Effector CD8-positive, alpha-beta T cell (primary cell): ENCODE data around the gene GUCY2C.
"Not testable (repeated sequence)": the region's sequence is repeated elsewhere in the genome, so short reads cannot be mapped to it uniquely, and the experiment has no call there.

Experiments used
- DNase-seq: peaks from one replicate; lab custom pipeline; 2025; lab: John Stamatoyannopoulos, UW
- total RNA-seq, 4 experiments: gene quantifications; one replicate each; lab custom pipeline; 2026; lab: John Stamatoyannopoulos, UW

GUCY2C gene
- total RNA-seq = 0 to 0.18 (median 0) reads per million in 4 experiments

GRCh38 chr12:14696265-14696741 lies at the start of gene GUCY2C:
GUCY2C (minus strand) TSS chr12:14696599; CDS start chr12:14696448, 151 bp downstream.
- no peak for DNase-seq

- DNase-seq = no peak
These were observed 46.7 kb upstream of the GUCY2C start for GRCh38 chr12:14743061-14743460.

- no peak for DNase-seq
These were observed 45.5 kb upstream of the GUCY2C start for GRCh38 chr12:14741942-14742341.

- no peak for DNase-seq
These were observed 44.8 kb upstream of the GUCY2C start for GRCh38 chr12:14741153-14741552.

GRCh38 chr12:14736441-14736840 lies 40.0 kb upstream of the GUCY2C start:
- not testable (repeated sequence) for DNase-seq

GRCh38 chr12:14731821-14732220 lies 35.4 kb upstream of the GUCY2C start:
- no peak for DNase-seq

GRCh38 chr12:14729586-14729985 lies 33.2 kb upstream of the GUCY2C start:
- DNase-seq = no peak

GRCh38 chr12:14723763-14724162 lies 27.4 kb upstream of the GUCY2C start:
- DNase-seq = peak; percentile 33

GRCh38 chr12:14716848-14717444 lies 20.5 kb upstream of the GUCY2C start:
- DNase-seq = peak; percentile 10

GRCh38 chr12:14714437-14714836 lies 18.0 kb upstream of the GUCY2C start:
- DNase-seq = no peak

- DNase-seq = no peak
These were observed 14.4 kb upstream of the GUCY2C start for GRCh38 chr12:14710632-14711320.

GRCh38 chr12:14701809-14702568 lies 5.6 kb upstream of the GUCY2C start:
- DNase-seq = no peak

- DNase-seq = no peak
These were observed 4.5 kb upstream of the GUCY2C start for GRCh38 chr12:14700935-14701334.

GRCh38 chr12:14699923-14700322 lies 3.5 kb upstream of the GUCY2C start:
- no peak for DNase-seq

GRCh38 chr12:14698555-14698954 lies 2.2 kb upstream of the GUCY2C start:
- no peak for DNase-seq

- no peak for DNase-seq
These were observed 671 bp downstream of the GUCY2C start for GRCh38 chr12:14695715-14696141.

GRCh38 chr12:14694970-14695369 lies 1.4 kb downstream of the GUCY2C start:
- DNase-seq = no peak

- no peak for DNase-seq
These were observed 2.2 kb downstream of the GUCY2C start for GRCh38 chr12:14694145-14694714.

GRCh38 chr12:14693116-14693515 lies 3.3 kb downstream of the GUCY2C start:
- no peak for DNase-seq

GRCh38 chr12:14691560-14691959 lies 4.8 kb downstream of the GUCY2C start:
- no peak for DNase-seq

- DNase-seq = no peak
These were observed 6.4 kb downstream of the GUCY2C start for GRCh38 chr12:14689996-14690395.

- DNase-seq = no peak
These were observed 7.3 kb downstream of the GUCY2C start for GRCh38 chr12:14689144-14689543.
